ENCODE data around the gene THAP9. TPM values are rescaled to one million over a fixed set of nuclear protein-coding genes. Genes with fewer than 3 reads are reported as not detected.
"Not testable (repeated sequence)": the region's sequence is repeated elsewhere in the genome, so short reads cannot be mapped to it uniquely, and the experiment has no call there.

The THAP9 gene, protein sequence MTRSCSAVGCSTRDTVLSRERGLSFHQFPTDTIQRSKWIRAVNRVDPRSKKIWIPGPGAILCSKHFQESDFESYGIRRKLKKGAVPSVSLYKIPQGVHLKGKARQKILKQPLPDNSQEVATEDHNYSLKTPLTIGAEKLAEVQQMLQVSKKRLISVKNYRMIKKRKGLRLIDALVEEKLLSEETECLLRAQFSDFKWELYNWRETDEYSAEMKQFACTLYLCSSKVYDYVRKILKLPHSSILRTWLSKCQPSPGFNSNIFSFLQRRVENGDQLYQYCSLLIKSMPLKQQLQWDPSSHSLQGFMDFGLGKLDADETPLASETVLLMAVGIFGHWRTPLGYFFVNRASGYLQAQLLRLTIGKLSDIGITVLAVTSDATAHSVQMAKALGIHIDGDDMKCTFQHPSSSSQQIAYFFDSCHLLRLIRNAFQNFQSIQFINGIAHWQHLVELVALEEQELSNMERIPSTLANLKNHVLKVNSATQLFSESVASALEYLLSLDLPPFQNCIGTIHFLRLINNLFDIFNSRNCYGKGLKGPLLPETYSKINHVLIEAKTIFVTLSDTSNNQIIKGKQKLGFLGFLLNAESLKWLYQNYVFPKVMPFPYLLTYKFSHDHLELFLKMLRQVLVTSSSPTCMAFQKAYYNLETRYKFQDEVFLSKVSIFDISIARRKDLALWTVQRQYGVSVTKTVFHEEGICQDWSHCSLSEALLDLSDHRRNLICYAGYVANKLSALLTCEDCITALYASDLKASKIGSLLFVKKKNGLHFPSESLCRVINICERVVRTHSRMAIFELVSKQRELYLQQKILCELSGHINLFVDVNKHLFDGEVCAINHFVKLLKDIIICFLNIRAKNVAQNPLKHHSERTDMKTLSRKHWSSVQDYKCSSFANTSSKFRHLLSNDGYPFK
- total RNA-seq, result 1 to 10 TPM; 1.5 to 1.9 TPM

- peaks cover 24% of the 10 kb centered on the region for H3K4me1 Mint-ChIP-seq
- H3K27ac Mint-ChIP-seq, result no peak within 1 kb of the TSS
- no peaks in the 10 kb centered on the region for H3K36me3 Mint-ChIP-seq (ENCODE audit: low read depth)
Measured at GRCh38 chr4:82900411-82901182, at the start of gene THAP9. Gene THAP9, plus strand, starts transcription at chr4:82900735. Its CDS starts 68 bp downstream, at chr4:82900803.

DNA sequence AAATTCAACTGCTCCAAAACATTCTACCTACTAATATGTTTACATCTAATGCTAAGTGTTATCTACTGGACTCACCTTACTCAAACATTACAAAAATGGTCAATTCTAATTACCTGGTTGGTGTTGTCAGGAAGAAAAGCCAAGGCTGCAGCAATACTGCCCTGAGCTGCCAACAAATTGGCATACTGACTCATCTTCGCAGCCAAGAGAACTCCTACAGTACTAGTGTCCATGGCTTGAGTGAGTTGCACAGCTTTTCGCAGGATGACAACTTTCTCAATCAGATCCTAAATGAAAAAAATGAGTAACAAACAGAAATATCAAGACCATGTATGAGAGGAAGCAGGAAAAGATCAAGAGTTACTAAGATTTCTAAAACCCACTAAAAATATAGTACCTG, 49.2 kb upstream of the THAP9 start:
- peaks cover 4% of the 10 kb centered on the region for H3K4me1 Mint-ChIP-seq
- peak overlapping the region; percentile 18 for H3K27ac Mint-ChIP-seq
- no peaks in the 10 kb centered on the region for H3K27me3 Mint-ChIP-seq
- H3K9me3 Mint-ChIP-seq, result no peaks in the 10 kb centered on the region
- ATAC-seq (replicated peaks), result no peak
- peaks cover 100% of the 10 kb centered on the region for H3K36me3 Mint-ChIP-seq (ENCODE audit: low read depth)
- H3K4me3 Mint-ChIP-seq, result no peak overlapping the region

More at GRCh38 chr4:82900411-82901182, at the start of gene THAP9:
- peak; percentile 92 for ATAC-seq (replicated peaks)
- Mint-ChIP-seq H3K27me3 (no peaks in the 10 kb centered on the region), H3K9me3 (no peaks in the 10 kb centered on the region), H3K4me3 (no peak within 1 kb of the TSS)

- peak overlapping the region; percentile 68 for H3K27ac Mint-ChIP-seq
- no peaks in the 10 kb centered on the region for H3K27me3 Mint-ChIP-seq
- ATAC-seq (replicated peaks), result peak; percentile 32
- peaks cover 100% of the 10 kb centered on the region for H3K36me3 Mint-ChIP-seq (ENCODE audit: low read depth)
- H3K4me1 Mint-ChIP-seq, result peaks cover 4% of the 10 kb centered on the region
- H3K4me3 Mint-ChIP-seq, result no peak overlapping the region
- H3K9me3 Mint-ChIP-seq, result no peaks in the 10 kb centered on the region
Measured at GRCh38 chr4:82851885-82852750, 48.4 kb upstream of the THAP9 start.

DNA sequence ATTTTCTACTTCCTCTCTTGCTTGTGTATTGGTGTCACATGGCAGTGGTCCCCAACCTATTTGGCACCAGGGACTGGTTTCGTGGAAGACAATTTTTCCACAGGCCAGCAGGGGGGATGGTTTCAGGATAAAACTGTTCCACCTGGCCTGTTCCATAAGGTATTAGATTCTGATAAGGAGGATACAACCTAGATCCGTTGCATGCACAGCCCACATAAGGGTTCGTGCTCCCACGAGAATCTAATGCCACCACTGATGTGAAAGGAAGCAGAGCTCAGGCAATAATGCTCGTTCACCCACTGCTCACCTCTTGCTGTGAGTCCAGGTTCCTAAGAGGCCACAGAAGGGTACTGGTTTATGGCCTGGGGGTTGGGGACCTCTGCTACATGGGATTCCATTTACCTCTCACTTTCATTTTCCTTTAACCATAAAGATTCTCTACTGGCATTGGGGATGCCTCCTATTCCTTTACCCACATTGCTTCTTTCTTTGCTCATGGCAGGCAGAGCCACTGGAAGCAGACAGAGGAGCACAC, 47.7 kb upstream of the THAP9 start:
- no peak overlapping the region for H3K27ac Mint-ChIP-seq
- H3K4me1 Mint-ChIP-seq, result peaks cover 4% of the 10 kb centered on the region
- H3K4me3 Mint-ChIP-seq, result no peak overlapping the region
- no peak for ATAC-seq (replicated peaks)
- peaks cover 100% of the 10 kb centered on the region for H3K36me3 Mint-ChIP-seq (ENCODE audit: low read depth)
- H3K9me3 Mint-ChIP-seq, result no peaks in the 10 kb centered on the region
- H3K27me3 Mint-ChIP-seq, result no peaks in the 10 kb centered on the region

GRCh38 chr4:82860487-82860886, 40.0 kb upstream of the THAP9 start:
- not testable (repeated sequence) for H3K27ac Mint-ChIP-seq; H3K27me3 Mint-ChIP-seq; H3K4me3 Mint-ChIP-seq; H3K9me3 Mint-ChIP-seq; ATAC-seq (replicated peaks)
- peaks cover 14% of the 10 kb centered on the region for H3K4me1 Mint-ChIP-seq
- peaks cover 83% of the 10 kb centered on the region for H3K36me3 Mint-ChIP-seq (ENCODE audit: low read depth)

DNA sequence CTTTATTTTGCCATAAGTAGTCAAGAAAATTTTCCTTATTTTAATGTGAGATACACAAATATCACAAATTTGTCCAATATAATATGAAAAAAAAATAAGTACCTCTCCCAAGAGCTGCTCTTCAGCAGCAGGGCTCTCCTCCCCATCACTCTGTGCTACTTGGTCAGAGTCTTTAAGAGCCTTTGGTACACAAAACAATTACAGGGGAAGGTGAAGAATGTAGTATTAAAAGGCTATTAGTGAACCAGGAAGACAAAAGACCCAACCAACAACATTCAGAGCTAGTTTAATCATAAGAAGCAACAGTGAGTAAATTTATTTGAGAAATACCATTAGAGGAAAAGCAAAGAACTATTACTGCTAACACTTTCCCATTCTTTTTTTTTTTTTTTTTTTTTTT, 39.0 kb upstream of the THAP9 start:
- Mint-ChIP-seq H3K36me3 (ENCODE audit: low read depth) (peaks cover 83% of the 10 kb centered on the region), H3K27me3 (no peaks in the 10 kb centered on the region), H3K9me3 (no peaks in the 10 kb centered on the region), H3K4me1 (peaks cover 18% of the 10 kb centered on the region), H3K4me3 (no peak overlapping the region), H3K27ac (no peak overlapping the region)
- no peak for ATAC-seq (replicated peaks)

DNA sequence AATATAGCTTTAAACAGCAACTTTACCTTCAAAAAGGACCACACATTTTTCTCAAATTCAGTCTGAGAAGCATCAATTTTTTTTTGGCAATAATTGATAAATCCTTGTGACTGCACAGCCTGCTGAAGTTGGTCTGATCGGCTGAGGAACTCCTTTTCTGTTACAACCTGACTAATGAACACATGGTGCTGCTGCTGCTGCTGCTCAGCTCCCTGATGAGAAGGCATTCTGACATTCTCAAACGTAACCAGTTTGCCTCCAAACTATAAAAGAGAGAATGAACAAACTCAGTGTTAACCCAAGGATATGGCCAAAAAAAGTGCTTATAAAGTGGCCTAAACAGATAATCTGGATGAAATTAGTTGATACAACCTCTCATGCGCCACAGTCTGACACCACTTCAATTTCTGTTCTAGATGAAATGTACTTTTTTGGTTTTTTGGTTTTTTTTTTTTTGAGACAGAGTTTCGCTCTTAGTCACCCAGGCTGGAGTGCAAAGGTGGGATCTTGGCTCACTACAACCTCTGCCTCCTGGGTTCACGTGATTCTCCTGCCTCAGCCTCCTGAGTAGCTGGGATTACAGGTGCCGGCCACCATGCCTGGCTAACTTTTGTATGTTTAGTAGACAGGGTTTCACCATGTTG, 36.1 kb upstream of the THAP9 start:
- peak; percentile 70 for ATAC-seq (replicated peaks)
- Mint-ChIP-seq H3K9me3 (no peaks in the 10 kb centered on the region), H3K27me3 (no peaks in the 10 kb centered on the region), H3K36me3 (ENCODE audit: low read depth) (peaks cover 94% of the 10 kb centered on the region), H3K27ac (peak overlapping the region; percentile 96), H3K4me3 (peak overlapping the region; percentile 80), H3K4me1 (peaks cover 18% of the 10 kb centered on the region)

DNA sequence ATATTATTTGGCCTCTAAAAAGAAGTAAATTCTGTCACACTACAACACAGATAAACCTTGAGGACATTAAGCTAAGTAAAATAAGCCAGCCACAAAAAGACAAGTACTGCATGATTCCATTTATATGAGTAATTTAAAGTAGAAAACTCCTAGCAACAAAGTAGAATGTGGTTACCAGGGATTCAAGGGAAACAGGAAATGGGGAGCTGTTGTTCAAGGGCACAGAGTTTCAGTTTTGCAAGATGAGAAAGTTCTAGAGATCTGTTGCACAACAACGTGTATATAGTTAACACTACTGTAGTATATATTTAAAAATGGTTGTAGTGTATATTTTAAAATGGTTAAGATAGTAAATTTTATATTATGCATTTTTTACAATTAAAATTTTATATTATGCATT, 34.9 kb upstream of the THAP9 start:
- Mint-ChIP-seq H3K4me1 (peaks cover 18% of the 10 kb centered on the region), H3K4me3 (peak overlapping the region; percentile 80), H3K36me3 (ENCODE audit: low read depth) (peaks cover 97% of the 10 kb centered on the region), H3K9me3 (no peaks in the 10 kb centered on the region), H3K27ac (peak overlapping the region; percentile 96), H3K27me3 (no peaks in the 10 kb centered on the region)
- ATAC-seq (replicated peaks), result peak; percentile 85

DNA sequence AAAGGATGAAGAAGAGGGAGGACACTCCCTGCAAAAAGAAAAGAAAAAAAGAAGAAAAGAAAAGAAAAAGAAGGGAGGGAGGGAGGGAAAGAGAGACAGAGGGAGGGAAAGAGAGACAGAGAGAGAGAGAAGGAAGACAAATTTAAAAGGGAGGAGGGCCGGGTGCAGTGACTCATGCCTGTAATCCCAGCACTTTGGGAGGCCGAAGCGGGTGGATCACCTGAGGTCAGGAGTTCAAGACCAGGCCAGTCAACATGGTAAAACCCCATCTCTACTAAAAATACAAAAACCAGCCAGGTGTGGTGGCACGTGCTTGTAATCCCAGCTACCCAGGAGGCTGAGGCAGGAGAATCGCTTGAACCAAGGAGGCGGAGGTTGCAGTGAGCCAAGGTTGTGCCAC, 34.5 kb upstream of the THAP9 start:
- Mint-ChIP-seq H3K36me3 (ENCODE audit: low read depth) (peaks cover 98% of the 10 kb centered on the region), H3K4me3 (peak overlapping the region; percentile 9), H3K4me1 (peaks cover 18% of the 10 kb centered on the region), H3K27ac (peak overlapping the region; percentile 96)
- not testable (repeated sequence) for H3K27me3 Mint-ChIP-seq, H3K9me3 Mint-ChIP-seq
- peak; percentile 30 for ATAC-seq (replicated peaks)

DNA sequence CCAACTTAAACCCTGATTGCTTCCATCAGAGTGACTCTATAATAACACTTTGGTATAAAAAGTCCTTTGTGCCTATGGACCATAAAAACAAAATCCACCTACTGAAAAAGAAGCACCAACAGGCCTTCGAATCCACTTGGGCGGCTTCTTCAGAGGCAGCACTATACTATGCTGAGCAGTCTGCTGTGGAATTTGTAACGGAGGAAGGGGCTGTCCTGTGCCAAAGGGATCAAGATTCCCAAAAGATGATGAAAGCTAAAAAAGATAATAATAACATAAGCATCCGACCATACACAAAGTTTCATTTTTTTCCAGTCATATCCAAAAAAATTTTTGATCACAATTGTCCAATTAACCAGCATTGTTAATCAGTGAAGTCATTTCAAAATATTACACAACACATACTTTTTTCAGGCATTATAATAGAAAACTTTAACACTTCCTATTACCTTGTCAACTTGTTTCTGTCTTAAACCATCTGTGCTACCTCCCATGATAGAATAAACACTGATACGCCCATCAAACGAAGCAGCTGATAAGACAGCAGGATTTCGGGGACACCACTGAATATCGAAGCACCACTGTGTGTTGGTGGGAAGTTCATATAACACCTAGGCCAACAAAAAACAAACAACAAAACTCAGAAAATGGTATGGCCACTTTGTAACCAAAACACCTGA, 33.7 kb upstream of the THAP9 start:
- ATAC-seq (replicated peaks), result no peak
- H3K27ac Mint-ChIP-seq, result peak overlapping the region; percentile 16
- H3K4me3 Mint-ChIP-seq, result no peak overlapping the region
- no peaks in the 10 kb centered on the region for H3K9me3 Mint-ChIP-seq
- H3K4me1 Mint-ChIP-seq, result peaks cover 13% of the 10 kb centered on the region
- peaks cover 98% of the 10 kb centered on the region for H3K36me3 Mint-ChIP-seq (ENCODE audit: low read depth)
- no peaks in the 10 kb centered on the region for H3K27me3 Mint-ChIP-seq

DNA sequence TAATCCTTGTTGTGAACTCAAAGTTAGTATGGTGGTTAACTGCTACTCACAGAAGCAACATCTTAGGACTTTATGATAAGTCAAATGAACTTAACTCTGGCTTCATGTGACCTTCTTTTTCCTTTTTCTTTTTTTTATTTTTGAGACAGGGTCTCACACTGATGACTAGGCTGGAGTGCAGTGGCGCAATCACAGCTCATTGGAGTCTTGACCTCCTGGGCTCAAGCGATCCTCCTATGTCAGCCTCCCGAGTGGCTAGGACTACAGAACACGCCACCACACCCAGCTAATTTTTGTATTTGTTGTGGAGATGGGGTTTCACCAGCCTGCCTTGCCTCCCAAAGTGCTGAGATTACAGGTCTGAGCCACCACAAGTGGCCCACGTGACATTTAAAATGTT, 32.0 kb upstream of the THAP9 start:
- no peak for ATAC-seq (replicated peaks)

GRCh38 chr4:82885410-82885809, 15.1 kb upstream of the THAP9 start:
- no peak for ATAC-seq (replicated peaks)
- H3K9me3 Mint-ChIP-seq, result no peaks in the 10 kb centered on the region
- H3K27ac Mint-ChIP-seq, result no peak overlapping the region
- peaks cover 20% of the 10 kb centered on the region for H3K4me1 Mint-ChIP-seq
- H3K4me3 Mint-ChIP-seq, result no peak overlapping the region
- H3K36me3 Mint-ChIP-seq (ENCODE audit: low read depth), result peaks cover 58% of the 10 kb centered on the region
- no peaks in the 10 kb centered on the region for H3K27me3 Mint-ChIP-seq

More for the DNA sequence above, 32.0 kb upstream of the THAP9 start:
- no peak overlapping the region for H3K4me3 Mint-ChIP-seq
- H3K36me3 Mint-ChIP-seq (ENCODE audit: low read depth), result peaks cover 98% of the 10 kb centered on the region
- H3K9me3 Mint-ChIP-seq, result no peaks in the 10 kb centered on the region
- H3K27me3 Mint-ChIP-seq, result no peaks in the 10 kb centered on the region
- peaks cover 13% of the 10 kb centered on the region for H3K4me1 Mint-ChIP-seq
- no peak overlapping the region for H3K27ac Mint-ChIP-seq

Measured in activated T-helper 17 cell treated with anti-CD3 and anti-CD28 coated beads, Interleukin-2, amount 50 U/mL, for 72 hours (primary cell).